A549 treated with GW870086 at 1 μM for 4 hours (cell line): ENCODE data around the gene HLA-DQB1. TPM values are rescaled to one million over a fixed set of nuclear protein-coding genes. Genes with fewer than 3 reads are reported as not detected.

Experiments
- total RNA-seq: library from RNA; stranded (reverse); fragments of 200-300 nt; extraction: Qiagen RNA extraction; gene quantifications from 5 replicates; pipeline ENCODE4 v1.2.3, GENCODE V29; 2022; ENCODE audit warnings: low read depth

HLA-DQB1 gene
- not detected in 5 replicates for total RNA-seq

GRCh38 chr6:32666420-32667300, at the start of gene HLA-DQB1:
Gene HLA-DQB1, minus strand, starts transcription at chr6:32666657. Its CDS starts 50 bp downstream, at chr6:32666607.

GRCh38 chr6:32637219-32637880, 29.1 kb downstream of the HLA-DQB1 start, which contains the start of gene HLA-DQA1:
Gene HLA-DQA1, plus strand, starts transcription at chr6:32637406. Its CDS starts 53 bp downstream, at chr6:32637459.

Other genes starting within 250 kb of the HLA-DQB1 start
- not detected in 5 replicates for gene HLA-DRA, start 226.8 kb downstream of the HLA-DQB1 start, total RNA-seq
- gene HLA-DRB5, start 136.4 kb downstream of the HLA-DQB1 start, total RNA-seq: not detected in 5 replicates
- not detected in 5 replicates for gene HLA-DRB1, start 76.8 kb downstream of the HLA-DQB1 start, total RNA-seq
- not detected in 5 replicates for gene HLA-DQA1, start 29.3 kb downstream of the HLA-DQB1 start, total RNA-seq
- gene HLA-DQA2, start 74.7 kb upstream of the HLA-DQB1 start, total RNA-seq: not detected in 5 replicates
- gene HLA-DQB2, start 96.9 kb upstream of the HLA-DQB1 start, total RNA-seq: not detected in 5 replicates
- 0.18 to 0.36 TPM (median 0.30 TPM) in 4 of 5 replicates, not detected in the other for gene HLA-DOB, start 150.3 kb upstream of the HLA-DQB1 start, total RNA-seq
- 13.2 to 21.8 TPM (median 16.8 TPM) in 5 replicates for gene TAP2, start 172.1 kb upstream of the HLA-DQB1 start, total RNA-seq
- 18.2 to 24.9 TPM (median 19.5 TPM) in 5 replicates for gene PSMB8, start 177.4 kb upstream of the HLA-DQB1 start, total RNA-seq
- 34.1 to 42.0 TPM (median 39.9 TPM) in 5 replicates for gene TAP1, start 187.0 kb upstream of the HLA-DQB1 start, total RNA-seq
- 15.8 to 26.0 TPM (median 18.9 TPM) in 5 replicates for gene PSMB9, start 187.5 kb upstream of the HLA-DQB1 start, total RNA-seq